HG03097 (cell line): ENCODE data around the gene MARCHF11.

Experiments used
- ATAC-seq: cut with Tn5 transposase; IDR thresholded peaks from one replicate; pipeline ENCODE4 v1.9.1; 2021; ENCODE audit not compliant: unreplicated experiment, low FRiP score

Gene MARCHF11

GRCh38 chr5:16061163-16061562 is 118.4 kb downstream of the MARCHF11 start:
- ATAC-seq: no peak

GRCh38 chr5:16057277-16057676 is 122.3 kb downstream of the MARCHF11 start:
- no peak for ATAC-seq

GRCh38 chr5:16051246-16051755 is 128.3 kb downstream of the MARCHF11 start:
- ATAC-seq: no peak

- no peak for ATAC-seq
Observed at GRCh38 chr5:16050414-16050813, 129.2 kb downstream of the MARCHF11 start.

- no peak for ATAC-seq
Observed at GRCh38 chr5:16049761-16050160, 129.8 kb downstream of the MARCHF11 start.

GRCh38 chr5:16048132-16048531 is 131.5 kb downstream of the MARCHF11 start:
- ATAC-seq: no peak

- ATAC-seq: no peak
Observed at GRCh38 chr5:16043349-16043965, 136.1 kb downstream of the MARCHF11 start.

GRCh38 chr5:16037121-16037845 is 142.3 kb downstream of the MARCHF11 start:
- no peak for ATAC-seq

- ATAC-seq: no peak
Observed at GRCh38 chr5:16034319-16035001, 145.1 kb downstream of the MARCHF11 start.

- ATAC-seq: no peak
Observed at GRCh38 chr5:16033187-16033925, 146.2 kb downstream of the MARCHF11 start.

GRCh38 chr5:16028708-16029107 is 150.9 kb downstream of the MARCHF11 start:
- ATAC-seq: no peak

GRCh38 chr5:16025681-16026080 is 153.9 kb downstream of the MARCHF11 start:
- no peak for ATAC-seq

- ATAC-seq: no peak
Observed at GRCh38 chr5:16018970-16019369, 160.6 kb downstream of the MARCHF11 start.

GRCh38 chr5:16017720-16018119 is 161.9 kb downstream of the MARCHF11 start:
- no peak for ATAC-seq
